Gastroesophageal sphincter (tissue), 3 donors: ENCODE measurements around the gene TSGA10.

Experiments
- CTCF ChIP-seq, 4 experiments: fragments of 200-600 bp in 2 of 4; fragments of 450-650 bp in 2 of 4; sonication (generic) in 1 of 4; IDR thresholded peaks; one replicate each; pipeline ENCODE4 v1.5.1; 2017 to 2019; ENCODE audit warnings: antibody characterized with exemption in 4 of 4, mild to moderate bottlenecking in 2 of 4, moderate library complexity in 2 of 4
- POLR2A ChIP-seq, 2 donors: fragments of 450-650 bp; IDR thresholded peaks; one replicate each; pipeline ENCODE4 v1.6.1; 2017; ENCODE audit warnings: antibody characterized with exemption in 2 of 2, mild to moderate bottlenecking in 2 of 2, moderate library complexity in 1 of 2
- POLR2AphosphoS5 ChIP-seq: sonication (generic); formaldehyde crosslinking; IDR thresholded peaks from one replicate; pipeline ENCODE4 v1.6.1; 2017; ENCODE audit warnings: antibody characterized with exemption

- TF ChIP-seq CTCF (IDR thresholded peaks at IDR 0.05) = no peak
- TF ChIP-seq POLR2AphosphoS5 = peak; percentile 11
- TF ChIP-seq POLR2A (IDR thresholded peaks at IDR 0.05) = no peak
These were observed 4.0 kb downstream of the TSGA10 start for GRCh38 chr2:99150706-99151105.
